ENCODE results near the gene HOXC13.

The HOXC13 gene

GRCh38 chr12:53972722-53973235 lies 34.1 kb downstream of the HOXC13 start, which contains the start of gene HOXC11:
Gene HOXC11 (plus strand): TSS chr12:53973126. CDS start chr12:53973242, 116 bp downstream.
- TF ChIP-seq CTCF (IDR thresholded peaks at IDR 0.05; ENCODE audit: extremely low read depth, insufficient read depth, missing control alignments), result no peak
- in situ Hi-C loops (cut with MboI; ENCODE audit: low pct_unique_long_range_greater_than_20kb, low sequenced_read_pairs, unreplicated experiment), result no loop called here
- DNase-seq (ENCODE audit: low spot score), result no peak

- TF ChIP-seq CTCF (IDR thresholded peaks at IDR 0.05; ENCODE audit: extremely low read depth, insufficient read depth, missing control alignments), result no peak
- in situ Hi-C loops (cut with MboI; ENCODE audit: low pct_unique_long_range_greater_than_20kb, low sequenced_read_pairs, unreplicated experiment), result no loop called here
- no peak for DNase-seq (ENCODE audit: low spot score)
These were observed 34.8 kb downstream of the HOXC13 start for GRCh38 chr12:53973236-53974042.

- DNase-seq (ENCODE audit: low spot score), result peak; percentile 74
- in situ Hi-C loops (cut with MboI; ENCODE audit: low pct_unique_long_range_greater_than_20kb, low sequenced_read_pairs, unreplicated experiment), result no loop called here
- no peak for TF ChIP-seq CTCF (IDR thresholded peaks at IDR 0.05; ENCODE audit: extremely low read depth, insufficient read depth, missing control alignments)
These were observed 35.7 kb downstream of the HOXC13 start, which contains the start of gene HOTAIR for GRCh38 chr12:53974084-53975063. Gene HOTAIR (minus strand): TSS chr12:53974954.

- no peak for TF ChIP-seq CTCF (IDR thresholded peaks at IDR 0.05; ENCODE audit: extremely low read depth, insufficient read depth, missing control alignments)
- DNase-seq (ENCODE audit: low spot score), result no peak
- in situ Hi-C loops (cut with MboI; ENCODE audit: low pct_unique_long_range_greater_than_20kb, low sequenced_read_pairs, unreplicated experiment), result no loop called here
These were observed 36.4 kb downstream of the HOXC13 start for GRCh38 chr12:53975064-53975471.

DNA sequence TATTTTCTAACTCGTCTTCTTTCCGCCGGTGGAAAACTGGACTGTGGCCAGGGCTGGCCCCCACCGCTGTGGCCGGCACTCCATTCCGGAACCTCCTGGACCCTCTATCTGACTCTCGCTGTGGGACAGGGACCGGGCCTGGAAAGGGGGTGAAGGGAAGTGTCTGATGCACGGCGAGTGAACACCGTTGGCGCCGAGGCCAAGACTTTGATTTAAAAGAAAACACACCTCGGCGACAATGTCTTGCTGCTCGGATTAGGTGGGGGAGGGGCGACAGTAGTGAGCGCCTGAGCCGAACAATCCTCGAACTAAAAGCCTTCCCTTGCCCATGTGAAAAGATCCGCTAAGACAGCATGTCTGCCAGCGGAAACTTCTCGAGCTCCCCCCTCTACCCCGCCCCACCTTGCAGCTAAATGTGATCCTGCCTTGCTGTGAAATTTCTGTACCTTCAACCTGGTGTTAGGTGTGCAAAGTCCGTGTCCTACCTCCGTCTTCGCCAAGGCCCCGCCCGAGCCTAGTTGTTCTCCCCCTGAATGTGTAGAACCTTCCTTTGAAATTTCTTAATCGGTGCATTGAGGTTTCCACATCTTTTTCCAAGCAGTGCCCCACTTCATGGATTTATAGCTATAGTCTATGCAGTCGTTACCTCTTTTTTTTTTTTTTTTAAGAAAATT lies 37.0 kb downstream of the HOXC13 start:
- TF ChIP-seq CTCF (IDR thresholded peaks at IDR 0.05; ENCODE audit: extremely low read depth, insufficient read depth, missing control alignments), result no peak
- no peak for DNase-seq (ENCODE audit: low spot score)
- in situ Hi-C loops (cut with MboI; ENCODE audit: low pct_unique_long_range_greater_than_20kb, low sequenced_read_pairs, unreplicated experiment), result no loop called here

All from GM13977 (cell line).